H1 (cell line): ENCODE results near the gene UGGT2. TPM values are rescaled to one million over a fixed set of nuclear protein-coding genes. Genes with fewer than 3 reads are reported as not detected.
A peak's percentile ranks its signal among the peaks of the same experiment; 100 is the strongest.

Experiments used
- CTCF ChIA-PET: fragments of 300-600 bp; sonication (Branson Sonifier 250); formaldehyde crosslinking; loops from one replicate; lab custom pipeline; 2021; ENCODE audit not compliant: partially characterized antibody; lab: Charles Lee
- POLR2A ChIA-PET: fragments of 300-600 bp; sonication (Branson Sonifier 250); formaldehyde crosslinking; loops from one replicate; lab custom pipeline; 2021; ENCODE audit warnings: inconsistent platforms; ENCODE audit not compliant: partially characterized antibody; lab: Charles Lee
- DNase-seq, 2 experiments: peaks; one replicate each; pipeline versions ENCODE4 v3.0.0 to v3.0.0-alpha.2; 2010 to 2022; ENCODE audit warnings: low spot score in 2 of 2, low read depth in 1 of 2, mixed read lengths in 1 of 2
- FAIRE-seq: peaks from 2 replicates; lab custom pipeline; 2011; peaks lifted over from hg19 to GRCh38; lab: Jason Lieb, UNC
- H2AFZ ChIP-seq: 2 replicates; pipeline ENCODE4 v1.8.1; 2012; ENCODE audit warnings: low read length, inconsistent platforms
- H2AK5ac ChIP-seq: 2 replicates; pipeline ENCODE4 v1.6.1; 2013; ENCODE audit warnings: low read depth, low read length
- H2BK120ac ChIP-seq: replicated peaks from 2 replicates; pipeline ENCODE3; 2013; ENCODE audit warnings: low read depth, low read length, inconsistent platforms
- H2BK12ac ChIP-seq: 2 replicates; pipeline ENCODE4 v1.6.1; 2013; ENCODE audit warnings: low read depth, low read length
- H2BK15ac ChIP-seq: 2 replicates; pipeline ENCODE4 v1.6.1; 2013; ENCODE audit warnings: low read length
- H2BK20ac ChIP-seq: 2 replicates; pipeline ENCODE4 v1.6.1; 2013; ENCODE audit warnings: low read length
- H2BK5ac ChIP-seq: 2 replicates; pipeline ENCODE4 v1.6.1; 2013; ENCODE audit warnings: low read depth, low read length
- H3K14ac ChIP-seq: 2 replicates; pipeline ENCODE4 v1.6.1; 2013; ENCODE audit warnings: inconsistent platforms; ENCODE audit not compliant: insufficient read length
- H3K18ac ChIP-seq: 2 replicates; pipeline ENCODE4 v1.6.1; 2013; ENCODE audit warnings: low read length; ENCODE audit errors: extremely low read depth
- H3K23ac ChIP-seq: 2 replicates; pipeline ENCODE4 v1.6.1; 2013; ENCODE audit warnings: inconsistent platforms; ENCODE audit not compliant: insufficient read length
- H3K23me2 ChIP-seq: 2 replicates; pipeline ENCODE4 v1.6.1; 2013; ENCODE audit warnings: low read depth, low read length
- H3K27ac ChIP-seq: 2 replicates; pipeline ENCODE4 v1.6.1; 2011; ENCODE audit warnings: low read depth, low read length, inconsistent platforms
- H3K27me3 ChIP-seq, 4 experiments: replicated peaks in 1 of 4; 1 replicate in 1 of 4; 2 replicates in 3 of 4; pipeline versions ENCODE4 v1.6.1 to v1.8.1; 2011 to 2013; ENCODE audit warnings: low read length in 3 of 4, mild to moderate bottlenecking in 3 of 4, inconsistent platforms in 2 of 4, mixed read lengths in 2 of 4, moderate library complexity in 1 of 4; ENCODE audit not compliant: control insufficient read depth in 3 of 4, insufficient read depth in 3 of 4; ENCODE audit errors: extremely low read depth in 1 of 4
- H3K36me3 ChIP-seq, 4 experiments: 2 replicates each; pipeline versions ENCODE4 v1.6.1 to v1.8.1; 2011 to 2013; ENCODE audit warnings: mild to moderate bottlenecking in 4 of 4, low read length in 3 of 4, moderate library complexity in 2 of 4, control low read depth in 1 of 4, inconsistent platforms in 1 of 4; ENCODE audit not compliant: insufficient read depth in 4 of 4, control insufficient read depth in 2 of 4
- H3K4ac ChIP-seq: replicated peaks from 2 replicates; pipeline ENCODE3; 2013; ENCODE audit warnings: low read length, low read depth, mixed read lengths, inconsistent platforms; ENCODE audit not compliant: insufficient read length
- H3K4me1 ChIP-seq, 4 experiments: replicated peaks in 1 of 4; 1 replicate in 1 of 4; 2 replicates in 3 of 4; pipeline versions ENCODE4 v1.6.1 to v1.8.1; 2011 to 2013; ENCODE audit warnings: low read length in 3 of 4, inconsistent platforms in 2 of 4, mixed read lengths in 1 of 4; ENCODE audit not compliant: insufficient read depth in 4 of 4, control insufficient read depth in 3 of 4
- H3K4me2 ChIP-seq, 2 experiments: 2 replicates each; pipeline versions ENCODE4 v1.6.1 to v1.8.1; 2011 to 2013; ENCODE audit warnings: low read depth in 2 of 2, low read length in 2 of 2, control low read depth in 1 of 2, inconsistent platforms in 1 of 2, mild to moderate bottlenecking in 1 of 2; ENCODE audit not compliant: insufficient read depth in 1 of 2
- H3K4me3 ChIP-seq, 4 experiments: fragments of 200-600, 300-600 bp in 1 of 4; sonication (generic), shearing (Covaris generic), sonication (Bioruptor Twin) in 1 of 4; 2 replicates each; pipeline versions ENCODE4 v1.5.1 to v1.8.1; 2011 to 2016; ENCODE audit warnings: low read length in 4 of 4, low read depth in 3 of 4, control low read depth in 2 of 4, inconsistent platforms in 2 of 4, mild to moderate bottlenecking in 2 of 4, mixed read lengths in 1 of 4, moderate library complexity in 1 of 4; ENCODE audit not compliant: insufficient read depth in 2 of 4; ENCODE audit errors: extremely low read depth in 1 of 4
- H3K56ac ChIP-seq: replicated peaks from 2 replicates; pipeline ENCODE3; 2013; ENCODE audit warnings: low read depth, mild to moderate bottlenecking, mixed read lengths, low read length, inconsistent platforms; ENCODE audit not compliant: insufficient read length
- H3K79me1 ChIP-seq: 2 replicates; pipeline ENCODE4 v1.6.1; 2013; ENCODE audit warnings: low read depth, low read length, control low read depth
- H3K79me2 ChIP-seq, 2 experiments: 2 replicates each; pipeline versions ENCODE4 v1.6.1 to v1.8.1; 2012 to 2013; ENCODE audit warnings: low read length in 2 of 2, mild to moderate bottlenecking in 2 of 2, inconsistent platforms in 1 of 2; ENCODE audit not compliant: insufficient read depth in 2 of 2, control insufficient read depth in 1 of 2
- H3K9ac ChIP-seq, 4 experiments: replicated peaks in 1 of 4; 1 replicate in 1 of 4; 2 replicates in 3 of 4; pipeline versions ENCODE4 v1.6.1 to v1.8.1; 2011 to 2013; ENCODE audit warnings: low read depth in 3 of 4, low read length in 3 of 4, control low read depth in 2 of 4, mild to moderate bottlenecking in 2 of 4, moderate library complexity in 2 of 4, inconsistent platforms in 1 of 4; ENCODE audit errors: extremely low read depth in 1 of 4
- H3K9me3 ChIP-seq, 2 experiments: 2 replicates each; pipeline versions ENCODE4 v1.6.1 to v1.8.1; 2012 to 2013; ENCODE audit warnings: mild to moderate bottlenecking in 2 of 2, moderate library complexity in 2 of 2, control low read depth in 1 of 2, inconsistent platforms in 1 of 2, low read depth in 1 of 2, low read length in 1 of 2, mixed read lengths in 1 of 2; ENCODE audit not compliant: insufficient read depth in 2 of 2
- H4K20me1 ChIP-seq, 2 experiments: replicated peaks in 1 of 2; 2 replicates each; pipeline versions ENCODE3 to v1.8.1; 2011 to 2013; ENCODE audit warnings: inconsistent platforms in 2 of 2, low read length in 2 of 2, mild to moderate bottlenecking in 1 of 2; ENCODE audit not compliant: insufficient read depth in 2 of 2, control insufficient read depth in 1 of 2
- H4K5ac ChIP-seq: 2 replicates; pipeline ENCODE4 v1.6.1; 2013; ENCODE audit warnings: low read length, low read depth, mixed read lengths, inconsistent platforms; ENCODE audit not compliant: insufficient read length
- H4K8ac ChIP-seq: 2 replicates; pipeline ENCODE4 v1.8.0; 2013; ENCODE audit warnings: mild to moderate bottlenecking, moderate library complexity, low read length, inconsistent platforms; ENCODE audit not compliant: insufficient read depth; ENCODE audit errors: extremely low read depth
- H4K91ac ChIP-seq: replicated peaks from 2 replicates; pipeline ENCODE3; 2013; ENCODE audit warnings: low read length, mixed read lengths, inconsistent platforms; ENCODE audit not compliant: insufficient read length
- CTBP2 ChIP-seq: IDR thresholded peaks from 2 replicates; pipeline ENCODE4 v1.7.0; 2011; ENCODE audit warnings: borderline replicate concordance, mild to moderate bottlenecking, moderate library complexity, mixed read lengths, low read length; ENCODE audit not compliant: insufficient read depth, insufficient read length
- EP300 ChIP-seq, 2 experiments: IDR thresholded peaks; 1 replicate in 1 of 2; 2 replicates in 1 of 2; pipeline ENCODE4 v1.6.1; 2011 to 2012; ENCODE audit warnings: low read depth in 2 of 2, low read length in 2 of 2, mild to moderate bottlenecking in 2 of 2, borderline replicate concordance in 1 of 2, inconsistent platforms in 1 of 2, moderate library complexity in 1 of 2
- RAD21 ChIP-seq, 2 experiments: IDR thresholded peaks in 1 of 2; conservative IDR thresholded peaks in 1 of 2; 2 replicates each; pipeline ENCODE4 v1.6.1; 2011; ENCODE audit warnings: low read depth in 2 of 2, low read length in 2 of 2, improper control_type of control experiment in 1 of 2, inconsistent platforms in 1 of 2, mild to moderate bottlenecking in 1 of 2, moderate library complexity in 1 of 2
- SIN3A ChIP-seq, 2 experiments: IDR thresholded peaks in 1 of 2; conservative IDR thresholded peaks in 1 of 2; 2 replicates each; pipeline ENCODE4 v1.6.1; 2011 to 2012; ENCODE audit warnings: low read length in 2 of 2, improper control_type of control experiment in 1 of 2, low read depth in 1 of 2, mild to moderate bottlenecking in 1 of 2
- WGBS, 2 experiments: shearing (Covaris generic) in 1 of 2; methylation state at CpG; one replicate each; pipeline versions ENCODE4 v1.1.6 to v1.1.7; 2013 to 2015; ENCODE audit warnings: low lambda C conversion rate in 2 of 2, mixed read lengths in 2 of 2, inconsistent platforms in 1 of 2, low coverage in 1 of 2, missing lambda C conversion rate in 1 of 2; ENCODE audit not compliant: insufficient replicate concordance in 2 of 2, insufficient coverage in 1 of 2, insufficient read length in 1 of 2; ENCODE audit errors: extremely low coverage in 1 of 2, missing lambda C conversion rate in 1 of 2; 5-methylcytosine and 5-hydroxymethylcytosine counted together
- polyA plus RNA-seq, 7 experiments: library from polyadenylated mRNA; depleted of rRNA in 3 of 7; stranded (reverse) in 5 of 7; unstranded in 2 of 7; fragments of >200 nt in 5 of 7; fragments of 200-250 nt in 2 of 7; gene quantifications; 1 replicate in 5 of 7; 2 replicates in 1 of 7; 4 replicates in 1 of 7; pipeline versions ENCODE4 v1.2.1 to v1.2.3, GENCODE V29; 2011 to 2013; ENCODE audit warnings: missing spikeins in 2 of 7, mixed read lengths in 2 of 7
- total RNA-seq: library from RNA; stranded (reverse); fragmentation: NEBNext Ultra II Directional; extraction: Animal tissue kit (Norgen Biotek cat#: 25700); gene quantifications from 2 replicates; pipeline ENCODE4 v1.2.1, GENCODE V29; 2021
- TF ChIP-seq, protein P1 (sequence below): IDR thresholded peaks from 2 replicates; pipeline ENCODE4 v1.6.1; 2011; ENCODE audit warnings: low read depth, mild to moderate bottlenecking, low read length; ENCODE audit not compliant: insufficient read depth
- TF ChIP-seq, protein P2 (sequence below), 3 experiments: IDR thresholded peaks; 1 replicate in 2 of 3; 2 replicates in 1 of 3; pipeline versions ENCODE4 v1.5.1 to v1.6.1; 2011; ENCODE audit warnings: low read length in 3 of 3, mild to moderate bottlenecking in 3 of 3, inconsistent platforms in 2 of 3, low read depth in 1 of 3, moderate library complexity in 1 of 3; ENCODE audit not compliant: insufficient read depth in 1 of 3; ENCODE audit errors: control extremely low read depth in 1 of 3

The UGGT2 gene
- total and polyA plus RNA-seq, 2 of the 8 experiments (the other 6 are each of a cell fraction or from before 2014, with no cell fraction given), result 5.9 to 25.1 TPM

DNA sequence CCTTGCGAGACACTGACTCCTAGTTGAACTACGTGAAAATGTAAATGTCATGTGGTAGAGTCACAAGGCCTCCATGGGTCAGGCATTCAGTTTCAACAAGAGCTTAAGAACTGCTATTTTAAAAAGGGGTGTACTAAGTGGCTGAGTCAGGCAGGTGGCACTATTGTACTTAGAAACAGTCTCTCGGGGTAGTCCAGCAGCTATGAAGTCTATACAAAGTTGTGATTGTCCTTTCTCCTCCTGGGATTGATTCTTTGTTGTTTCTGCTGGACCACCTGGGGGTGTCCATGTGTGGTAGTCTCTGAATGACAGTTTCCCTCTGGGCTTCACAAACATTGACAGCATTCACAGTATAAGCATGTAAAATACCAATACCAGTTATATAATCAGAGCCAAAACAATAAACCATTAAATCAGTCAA, 33.0 kb downstream of the UGGT2 start:
- H2BK120ac ChIP-seq, result no peak overlapping the region
- 69% methylated on average over 3 of the region's 3 CpGs; no CpG with 5 or more reads in 1 of the 2 experiments for WGBS, 2 experiments
- H3K9me3 ChIP-seq, result peaks cover 13 to 16% of the 10 kb centered on the region in 2 experiments; a peak in 3 of 4 replicates
- no peaks in the 10 kb centered on the region for H4K20me1 ChIP-seq
- H3K79me1 ChIP-seq, result no peaks in the 10 kb centered on the region
- H3K18ac ChIP-seq, result no peak overlapping the region
- H3K4me1 ChIP-seq, result peaks cover 0 to 2% (median under 1%) of the 10 kb centered on the region in 4 experiments; a peak in 3 of 7 replicates
- TF ChIP-seq RAD21 (IDR thresholded peaks at IDR 0.05 in 1 of 2, conservative IDR thresholded peaks at IDR 0.05 in 1 of 2; ENCODE audit: low read depth in 2 of 2, low read length in 2 of 2) (peak; percentile 82 to 83), CTBP2 (no peak), SIN3A (conservative IDR thresholded peaks at IDR 0.05 in 1 of 2, IDR thresholded peaks at IDR 0.05 in 1 of 2; ENCODE audit: low read depth in 1 of 2, low read length in 2 of 2) (0 out of 4 replicates have a peak, but pooled peaks of 1 of the 2 experiments have one; percentile 34), EP300 (IDR thresholded peaks at IDR 0.05; ENCODE audit: borderline replicate concordance in 1 of 2, low read depth in 2 of 2, low read length in 2 of 2) (no peak)
- TF ChIP-seq, protein P1, sequence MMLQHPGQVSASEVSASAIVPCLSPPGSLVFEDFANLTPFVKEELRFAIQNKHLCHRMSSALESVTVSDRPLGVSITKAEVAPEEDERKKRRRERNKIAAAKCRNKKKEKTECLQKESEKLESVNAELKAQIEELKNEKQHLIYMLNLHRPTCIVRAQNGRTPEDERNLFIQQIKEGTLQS, result no peak
- TF ChIP-seq, protein P2, sequence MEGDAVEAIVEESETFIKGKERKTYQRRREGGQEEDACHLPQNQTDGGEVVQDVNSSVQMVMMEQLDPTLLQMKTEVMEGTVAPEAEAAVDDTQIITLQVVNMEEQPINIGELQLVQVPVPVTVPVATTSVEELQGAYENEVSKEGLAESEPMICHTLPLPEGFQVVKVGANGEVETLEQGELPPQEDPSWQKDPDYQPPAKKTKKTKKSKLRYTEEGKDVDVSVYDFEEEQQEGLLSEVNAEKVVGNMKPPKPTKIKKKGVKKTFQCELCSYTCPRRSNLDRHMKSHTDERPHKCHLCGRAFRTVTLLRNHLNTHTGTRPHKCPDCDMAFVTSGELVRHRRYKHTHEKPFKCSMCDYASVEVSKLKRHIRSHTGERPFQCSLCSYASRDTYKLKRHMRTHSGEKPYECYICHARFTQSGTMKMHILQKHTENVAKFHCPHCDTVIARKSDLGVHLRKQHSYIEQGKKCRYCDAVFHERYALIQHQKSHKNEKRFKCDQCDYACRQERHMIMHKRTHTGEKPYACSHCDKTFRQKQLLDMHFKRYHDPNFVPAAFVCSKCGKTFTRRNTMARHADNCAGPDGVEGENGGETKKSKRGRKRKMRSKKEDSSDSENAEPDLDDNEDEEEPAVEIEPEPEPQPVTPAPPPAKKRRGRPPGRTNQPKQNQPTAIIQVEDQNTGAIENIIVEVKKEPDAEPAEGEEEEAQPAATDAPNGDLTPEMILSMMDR (IDR thresholded peaks at IDR 0.05; ENCODE audit: control extremely low read depth in 1 of 3, insufficient read depth in 1 of 3, low read depth in 1 of 3, low read length in 3 of 3), result peak in 2 of 3 experiments; percentile 47 to 61; a peak in 3 of 4 replicates
- no peak overlapping the region for H3K27ac ChIP-seq
- no peak overlapping the region for H4K91ac ChIP-seq
- no peaks in the 10 kb centered on the region for H3K23me2 ChIP-seq
- no peak overlapping the region for H2AFZ ChIP-seq
- H2AK5ac ChIP-seq, result no peak overlapping the region
- H3K9ac ChIP-seq, result no peak overlapping the region
- no peak overlapping the region for H3K4ac ChIP-seq
- no peak overlapping the region for H3K4me3 ChIP-seq
- peak; percentile 79 for FAIRE-seq
- H3K4me2 ChIP-seq, result no peak overlapping the region
- POLR2A ChIA-PET, result interaction anchor here (0.8 to 1.4 kb wide), 2 partner anchors 14 to 35 kb away, joined by 3 read pairs; no protein-coding TSS in a partner anchor
- H3K23ac ChIP-seq, result no peak overlapping the region
- DNase-seq, result no peak
- H2BK20ac ChIP-seq, result no peak overlapping the region
- H3K36me3 ChIP-seq, result peaks cover 3 to 25% (median 14%) of the 10 kb centered on the region in 4 experiments; a peak in 5 of 8 replicates
- H3K27me3 ChIP-seq, result no peaks in the 10 kb centered on the region
- H2BK15ac ChIP-seq, result no peak overlapping the region
- H4K8ac ChIP-seq, result no peak overlapping the region
- no peak overlapping the region for H3K14ac ChIP-seq
- no peak overlapping the region for H3K56ac ChIP-seq
- no peak overlapping the region for H4K5ac ChIP-seq
- CTCF ChIA-PET, result interaction anchor here (0.6 to 2.4 kb wide), 36 partner anchors 8 to 985 kb away, joined by 3 to 12 read pairs (median 4); no protein-coding TSS in a partner anchor
- no peak overlapping the region for H2BK12ac ChIP-seq
- no peak overlapping the region for H2BK5ac ChIP-seq
- H3K79me2 ChIP-seq, result no peaks in the 10 kb centered on the region
